ENCODE data around the gene TNFAIP8. TPM values are rescaled to one million over a fixed set of nuclear protein-coding genes. Genes with fewer than 3 reads are reported as not detected.

TNFAIP8 gene
- total RNA-seq, 1 experiment from 2014 or later = 7.3 TPM

- DNase-seq = no peak
- no peak overlapping the region for H3K56ac ChIP-seq (ENCODE audit: insufficient read length, low read depth, low read length)
- no peaks in the 10 kb centered on the region for H3K79me2 ChIP-seq (ENCODE audit: insufficient read depth, low read length)
Measured at GRCh38 chr5:119371146-119371545, 15.3 kb downstream of the TNFAIP8 start.

More at GRCh38 chr5:119371146-119371545, 15.3 kb downstream of the TNFAIP8 start:
- no peak for TF ChIP-seq CTCF (conservative IDR thresholded peaks at IDR 0.05)
- Histone ChIP-seq H4K20me1 (ENCODE audit: control insufficient read depth, insufficient read depth, insufficient read length) (no peaks in the 10 kb centered on the region), H2BK12ac (ENCODE audit: insufficient read length, low read depth, low read length) (no peak overlapping the region), H2BK120ac (ENCODE audit: low read depth, low read length, poor library complexity, severe bottlenecking) (no peak overlapping the region), H2AFZ (ENCODE audit: low read length) (no peak overlapping the region), H4K8ac (replicated peaks; ENCODE audit: insufficient read length, low read depth, low read length) (no peak overlapping the region), H3K4me2 (ENCODE audit: insufficient read depth, insufficient read length, low read length) (no peak overlapping the region), H3K27me3 (ENCODE audit: insufficient read depth, low read length) (no peaks in the 10 kb centered on the region), H4K91ac (ENCODE audit: insufficient read length, low read depth, low read length) (no peak overlapping the region), H2BK5ac (ENCODE audit: insufficient read length, low read length) (no peak overlapping the region), H3K23ac (ENCODE audit: insufficient read length, low read depth, low read length) (no peak overlapping the region), H2BK20ac (ENCODE audit: low read depth, low read length, poor library complexity, severe bottlenecking) (no peak overlapping the region), H3T11ph (ENCODE audit: low read length) (no peak overlapping the region), H4K5ac (ENCODE audit: insufficient read length, low read depth, low read length) (no peak overlapping the region), H3K9me3 (ENCODE audit: control insufficient read depth, low read depth, low read length) (no peaks in the 10 kb centered on the region), H3K23me2 (ENCODE audit: insufficient read length, low read depth, low read length, poor library complexity, severe bottlenecking) (no peaks in the 10 kb centered on the region), H3K79me1 (ENCODE audit: insufficient read depth, low read depth, low read length, poor library complexity, severe bottlenecking) (no peaks in the 10 kb centered on the region), H3K4me1 (ENCODE audit: insufficient read depth, low read length) (peaks cover 3% of the 10 kb centered on the region; the same call in 1 of the 2 replicates), H3K14ac (ENCODE audit: insufficient read depth, low read length) (no peak overlapping the region), H3K18ac (ENCODE audit: insufficient read length, low read depth, low read length) (no peak overlapping the region), H3K27ac (ENCODE audit: insufficient read length, low read depth, low read length) (no peak overlapping the region), H3K9ac (ENCODE audit: extremely low read depth, insufficient read length, low read length) (no peak overlapping the region), H3K4ac (ENCODE audit: low read depth, low read length) (no peak overlapping the region), H2BK15ac (ENCODE audit: low read depth, low read length) (no peak overlapping the region), H2AK5ac (ENCODE audit: insufficient read length, low read length) (no peak overlapping the region)
- H3K4me1 Mint-ChIP-seq = peaks cover 17 to 26% of the 10 kb centered on the region in 2 experiments
- WGBS (ENCODE audit: extremely low coverage, insufficient read length, low lambda C conversion rate) = no CpG with 5 or more reads among the region's 4 CpGs
- H3K4me3 Mint-ChIP-seq = no peak overlapping the region
- no peak overlapping the region for H3K27ac Mint-ChIP-seq
- no peaks in the 10 kb centered on the region for H3K27me3 Mint-ChIP-seq (ENCODE audit: low read depth)
- H3K9me3 Mint-ChIP-seq = no peaks in the 10 kb centered on the region
- peaks cover 0 to 4% (median 0%) of the 10 kb centered on the region in 3 experiments; a peak in 1 of 7 replicates for H3K36me3 Mint-ChIP-seq (ENCODE audit: insufficient read depth in 1 of 3, low read depth in 3 of 3)

Data from H9 (cell line).